Naive thymus-derived CD4-positive, alpha-beta T cell (primary cell): ENCODE data around the gene CNOT4. TPM values are rescaled to one million over a fixed set of nuclear protein-coding genes. Genes with fewer than 3 reads are reported as not detected.

Experiments used
- ATAC-seq: fragments of 150-1000 bp; cut with Tn5 transposase; 2 replicates; pipeline ENCODE4 v1.10.0; 2021; ENCODE audit warnings: mild to moderate bottlenecking, moderate library complexity
- CTCF ChIA-PET: fragments of 350-600 bp; sonication (Branson Sonifier 250); formaldehyde crosslinking; loops from one replicate; lab custom pipeline; 2021; ENCODE audit warnings: antibody characterized with exemption; lab: Charles Lee
- POLR2A ChIA-PET: fragments of 350-600 bp; sonication (Branson Sonifier 250); formaldehyde crosslinking; loops from one replicate; lab custom pipeline; 2021; ENCODE audit warnings: antibody characterized with exemption, inconsistent platforms; lab: Charles Lee
- DNase-seq, 9 donors: peaks; one replicate each; pipeline versions ENCODE4 v3.0.0 to v3.0.0-alpha.2; 2020 to 2022; ENCODE audit warnings: mixed read lengths in 1 of 9
- H3K27ac ChIP-seq: one replicate; pipeline ENCODE4 v1.7.0; 2013; ENCODE audit warnings: mild to moderate bottlenecking, low read depth, low read length, moderate library complexity
- H3K27me3 ChIP-seq, 2 donors: one replicate each; pipeline ENCODE4 v1.7.0; 2013; ENCODE audit warnings: low read length in 2 of 2, mild to moderate bottlenecking in 2 of 2, moderate library complexity in 2 of 2; ENCODE audit not compliant: control insufficient read depth in 2 of 2, insufficient read depth in 2 of 2
- H3K36me3 ChIP-seq, 3 experiments: 1 replicate in 2 of 3; 2 replicates in 1 of 3; pipeline ENCODE4 v1.7.0; 2013; ENCODE audit warnings: low read length in 3 of 3, mild to moderate bottlenecking in 3 of 3, moderate library complexity in 1 of 3; ENCODE audit not compliant: insufficient read depth in 3 of 3, control insufficient read depth in 2 of 3
- H3K4me1 ChIP-seq, 2 donors: one replicate each; pipeline ENCODE4 v1.7.0; 2013; ENCODE audit warnings: low read length in 2 of 2, mild to moderate bottlenecking in 2 of 2, moderate library complexity in 1 of 2; ENCODE audit not compliant: control insufficient read depth in 2 of 2, insufficient read depth in 2 of 2
- H3K4me3 ChIP-seq: 2 replicates; pipeline ENCODE4 v1.7.0; 2013; ENCODE audit warnings: mild to moderate bottlenecking, low read length
- H3K9me3 ChIP-seq, 3 experiments: 1 replicate in 2 of 3; 2 replicates in 1 of 3; pipeline ENCODE4 v1.7.0; 2013; ENCODE audit warnings: low read length in 3 of 3; ENCODE audit not compliant: control insufficient read depth in 2 of 3
- H3K27ac Mint-ChIP-seq, 9 donors: one replicate each; pipeline ENCODE4 v1.8.0; 2020 to 2022; ENCODE audit warnings: mixed read lengths in 9 of 9, mild to moderate bottlenecking in 8 of 9, moderate library complexity in 5 of 9, inconsistent platforms in 2 of 9
- H3K27me3 Mint-ChIP-seq, 5 donors: one replicate each; pipeline ENCODE4 v1.8.0; 2021 to 2022; ENCODE audit warnings: mixed read lengths in 5 of 5, mild to moderate bottlenecking in 1 of 5
- H3K36me3 Mint-ChIP-seq, 5 donors: one replicate each; pipeline ENCODE4 v1.8.0; 2020 to 2022; ENCODE audit warnings: mixed read lengths in 5 of 5, mild to moderate bottlenecking in 3 of 5, inconsistent platforms in 1 of 5
- H3K4me1 Mint-ChIP-seq, 7 donors: one replicate each; pipeline ENCODE4 v1.8.0; 2020 to 2022; ENCODE audit warnings: mixed read lengths in 7 of 7, mild to moderate bottlenecking in 3 of 7, inconsistent platforms in 1 of 7
- H3K4me3 Mint-ChIP-seq, 10 donors: one replicate each; pipeline ENCODE4 v1.8.0; 2020 to 2022; ENCODE audit warnings: mild to moderate bottlenecking in 10 of 10, mixed read lengths in 10 of 10, moderate library complexity in 6 of 10, inconsistent platforms in 2 of 10
- H3K9me3 Mint-ChIP-seq, 11 donors: one replicate each; pipeline ENCODE4 v1.8.0; 2020 to 2022; ENCODE audit warnings: mixed read lengths in 11 of 11, mild to moderate bottlenecking in 4 of 11, inconsistent platforms in 1 of 11, moderate library complexity in 1 of 11
- intact Hi-C, 2 donors: fragments of 100-400 bp; cut with micrococcal nuclease; formaldehyde crosslinking; loops; one replicate each; pipeline ENCODE4 v1.15.1; 2023
- polyA plus RNA-seq, 2 donors: library from polyadenylated mRNA; unstranded; fragments of 300-500 nt; fragmentation: Illumina TruSeq; gene quantifications; one replicate each; pipeline ENCODE4 v1.2.3, GENCODE V29; 2021
- total RNA-seq, 6 experiments: library from RNA in 5 of 6; stranded (reverse) in 5 of 6; gene quantifications; 1 replicate in 5 of 6; 2 replicates in 1 of 6; pipeline ENCODE4 v1.2.3 and lab custom pipeline; 2021 to 2026

The CNOT4 gene
- total and polyA plus RNA-seq, 7 experiments from 2014 or later = 15.5 to 39.4 (median 36.3) TPM

- Mint-ChIP-seq H3K27me3 (no peaks in the 10 kb centered on the region), H3K27ac (peak overlapping the region in 1 of 9 donors; percentile 16), H3K36me3 (peaks cover 8 to 47% (median 27%) of the 10 kb centered on the region in 5 donors), H3K4me1 (peaks cover 0 to 16% (median 4%) of the 10 kb centered on the region in 7 donors), H3K9me3 (no peaks in the 10 kb centered on the region), H3K4me3 (no peak overlapping the region)
- ChIA-PET POLR2A (no interaction called here), CTCF (no interaction called here)
- no peaks in the 10 kb centered on the region for H3K9me3 ChIP-seq
- intact Hi-C loops = no loop called here
- no peak overlapping the region for H3K4me3 ChIP-seq
- DNase-seq (no peak), ATAC-seq (no peak)
- H3K4me1 ChIP-seq = no peaks in the 10 kb centered on the region
- H3K27me3 ChIP-seq = no peaks in the 10 kb centered on the region
- H3K27ac ChIP-seq = no peak overlapping the region
- H3K36me3 ChIP-seq = peaks cover 0 to 25% (median 4%) of the 10 kb centered on the region in 3 experiments
These were observed 117.2 kb downstream of the CNOT4 start for GRCh38 chr7:135392701-135393100.

DNA sequence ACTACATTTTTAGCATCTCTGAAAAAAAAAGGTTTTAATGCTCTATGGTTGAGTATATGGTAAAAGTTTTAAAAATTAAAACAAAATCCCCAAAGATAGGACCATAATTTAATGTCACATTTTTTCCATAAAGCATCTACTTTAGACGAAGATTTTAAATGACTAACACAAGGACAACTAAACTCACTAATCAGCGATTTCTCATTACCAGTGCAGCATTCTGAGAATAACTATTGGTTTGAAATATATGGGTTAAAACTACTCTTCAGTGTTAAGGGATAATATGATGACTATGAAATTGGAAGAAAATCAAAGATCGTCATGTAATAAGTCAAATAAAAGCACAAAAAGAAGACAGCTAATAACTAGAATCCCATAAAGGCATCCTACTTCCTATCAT lies 118.4 kb downstream of the CNOT4 start:
- CTCF ChIA-PET = no interaction called here
- H3K36me3 Mint-ChIP-seq = peaks cover 8 to 42% (median 21%) of the 10 kb centered on the region in 5 donors

DNA sequence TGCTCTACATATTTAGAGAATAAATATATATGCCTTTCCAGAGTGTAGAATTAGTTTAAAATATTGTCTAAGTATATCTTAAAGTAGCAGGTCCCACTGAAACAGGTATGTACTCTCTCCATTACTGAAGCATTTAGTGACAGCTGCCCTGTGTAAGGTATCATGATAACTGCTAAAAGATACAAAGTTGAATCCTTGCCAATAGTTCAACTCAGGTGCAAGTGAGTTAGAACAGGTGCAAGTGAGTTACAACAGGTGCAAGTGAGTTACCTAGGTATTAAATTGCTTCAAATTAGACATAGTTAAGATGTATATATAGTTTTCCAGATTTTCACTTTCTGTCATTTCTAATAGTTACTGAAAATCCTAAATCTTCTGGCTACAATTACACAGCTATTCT lies 119.1 kb downstream of the CNOT4 start:
- Histone ChIP-seq H3K4me1 (no peaks in the 10 kb centered on the region), H3K36me3 (peaks cover 0 to 25% (median 4%) of the 10 kb centered on the region in 3 experiments), H3K9me3 (no peaks in the 10 kb centered on the region), H3K27ac (no peak overlapping the region), H3K27me3 (no peaks in the 10 kb centered on the region), H3K4me3 (no peak overlapping the region)
- ChIA-PET POLR2A (no interaction called here), CTCF (no interaction called here)
- Mint-ChIP-seq H3K4me1 (peaks cover 0 to 16% (median 4%) of the 10 kb centered on the region in 7 donors), H3K27ac (no peak overlapping the region), H3K36me3 (peaks cover 8 to 39% (median 20%) of the 10 kb centered on the region in 5 donors), H3K27me3 (no peaks in the 10 kb centered on the region), H3K9me3 (no peaks in the 10 kb centered on the region), H3K4me3 (no peak overlapping the region)
- intact Hi-C loops = no loop called here
- DNase-seq = no peak
- no peak for ATAC-seq

More for the DNA sequence above, 118.4 kb downstream of the CNOT4 start:
- Histone ChIP-seq H3K4me3 (no peak overlapping the region), H3K27ac (no peak overlapping the region), H3K36me3 (peaks cover 0 to 25% (median 4%) of the 10 kb centered on the region in 3 experiments), H3K27me3 (no peaks in the 10 kb centered on the region), H3K4me1 (no peaks in the 10 kb centered on the region), H3K9me3 (no peaks in the 10 kb centered on the region)
- intact Hi-C loops = no loop called here
- Mint-ChIP-seq H3K9me3 (no peaks in the 10 kb centered on the region), H3K27me3 (no peaks in the 10 kb centered on the region), H3K27ac (peak overlapping the region in 1 of 9 donors; percentile 35), H3K4me1 (peaks cover 0 to 16% (median 4%) of the 10 kb centered on the region in 7 donors), H3K4me3 (no peak overlapping the region)
- ATAC-seq (no peak), DNase-seq (no peak)
- POLR2A ChIA-PET = no interaction called here

- H3K4me1 Mint-ChIP-seq = peaks cover 0 to 16% (median 4%) of the 10 kb centered on the region in 7 donors
- no peak for DNase-seq
- H3K4me3 Mint-ChIP-seq = no peak overlapping the region
- no peaks in the 10 kb centered on the region for H3K27me3 ChIP-seq
- intact Hi-C loops = no loop called here
- H3K27ac Mint-ChIP-seq = no peak overlapping the region
- H3K36me3 ChIP-seq = peaks cover 0 to 21% (median 4%) of the 10 kb centered on the region in 3 experiments
- H3K27me3 Mint-ChIP-seq = no peaks in the 10 kb centered on the region
- peaks cover 4 to 37% (median 16%) of the 10 kb centered on the region in 5 donors for H3K36me3 Mint-ChIP-seq
- H3K9me3 ChIP-seq = no peaks in the 10 kb centered on the region
- ChIA-PET POLR2A (interaction anchor here (0.6 kb wide), 1 partner anchor 1610 kb away, joined by 3 read pairs; no protein-coding TSS in a partner anchor), CTCF (interaction anchor here (0.6 kb wide), 1 partner anchor 366 kb away, joined by 3 read pairs; no protein-coding TSS in a partner anchor)
- no peak overlapping the region for H3K4me3 ChIP-seq
- no peak overlapping the region for H3K27ac ChIP-seq
- ATAC-seq = no peak
- H3K9me3 Mint-ChIP-seq = no peaks in the 10 kb centered on the region
- no peaks in the 10 kb centered on the region for H3K4me1 ChIP-seq
These were observed 119.9 kb downstream of the CNOT4 start for GRCh38 chr7:135389971-135390370.

DNA sequence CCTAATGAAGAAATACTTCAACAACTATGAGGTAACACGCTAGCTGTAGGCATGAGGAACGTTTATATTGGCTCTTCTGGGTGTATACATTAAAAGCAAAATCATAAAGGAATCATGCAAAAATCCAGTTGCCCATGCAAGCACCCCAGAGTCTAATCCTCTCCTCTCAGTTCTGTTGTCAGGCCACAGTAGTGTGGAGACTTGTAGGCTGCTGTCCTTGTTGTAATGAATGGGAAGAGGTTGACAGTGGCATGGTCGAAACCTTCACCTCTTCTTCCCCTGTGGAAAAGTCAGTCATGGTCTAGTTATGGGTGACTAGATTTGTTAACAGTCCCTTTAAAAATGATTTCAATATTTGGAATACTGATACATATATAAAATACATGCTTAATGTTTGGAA lies 121.3 kb downstream of the CNOT4 start:
- H3K9me3 ChIP-seq = no peaks in the 10 kb centered on the region
- Mint-ChIP-seq H3K4me3 (no peak overlapping the region), H3K4me1 (peaks cover 0 to 16% (median 4%) of the 10 kb centered on the region in 7 donors), H3K9me3 (no peaks in the 10 kb centered on the region), H3K27me3 (no peaks in the 10 kb centered on the region), H3K36me3 (peaks cover 0 to 31% (median 8%) of the 10 kb centered on the region in 5 donors), H3K27ac (no peak overlapping the region)
- H3K27ac ChIP-seq = no peak overlapping the region
- ATAC-seq = no peak
- H3K4me1 ChIP-seq = no peaks in the 10 kb centered on the region
- ChIA-PET POLR2A (no interaction called here), CTCF (no interaction called here)
- intact Hi-C loops = no loop called here
- no peak overlapping the region for H3K4me3 ChIP-seq
- no peak for DNase-seq
- no peaks in the 10 kb centered on the region for H3K27me3 ChIP-seq
- peaks cover 0 to 13% (median 0%) of the 10 kb centered on the region in 3 experiments for H3K36me3 ChIP-seq

DNA sequence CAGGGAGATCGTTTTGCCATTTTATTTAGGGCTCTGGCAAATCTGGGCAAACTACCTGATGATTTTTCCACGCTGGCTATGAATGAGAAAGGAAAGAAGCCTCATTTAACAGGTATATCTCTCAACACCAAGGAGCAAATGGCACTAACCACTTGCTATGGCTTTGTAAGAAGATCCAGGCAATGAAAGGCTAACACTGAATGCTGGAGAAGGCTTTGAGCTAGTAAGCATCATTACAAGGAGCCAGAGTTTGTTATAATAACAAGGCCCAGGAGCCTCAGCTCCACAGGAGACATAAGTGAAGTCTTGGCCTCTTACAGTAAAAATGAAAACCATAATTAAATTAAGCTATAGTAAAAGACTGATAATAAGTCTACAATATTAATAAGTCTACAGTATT lies 123.1 kb downstream of the CNOT4 start:
- H3K27me3 ChIP-seq = no peaks in the 10 kb centered on the region
- DNase-seq = no peak
- H3K4me3 Mint-ChIP-seq = no peak overlapping the region
- ChIA-PET CTCF (no interaction called here), POLR2A (interaction anchor here (0.6 kb wide), 1 partner anchor 21 kb away, joined by 3 read pairs; no protein-coding TSS in a partner anchor)
- H3K27ac ChIP-seq = no peak overlapping the region
- H3K9me3 Mint-ChIP-seq = no peaks in the 10 kb centered on the region
- H3K27ac Mint-ChIP-seq = peak overlapping the region in 1 of 9 donors; percentile 6
- no peak overlapping the region for H3K4me3 ChIP-seq
- H3K4me1 ChIP-seq = no peaks in the 10 kb centered on the region
- peaks cover 0 to 20% (median 2%) of the 10 kb centered on the region in 5 donors for H3K36me3 Mint-ChIP-seq
- no peak for ATAC-seq
- H3K9me3 ChIP-seq = no peaks in the 10 kb centered on the region
- H3K27me3 Mint-ChIP-seq = no peaks in the 10 kb centered on the region
- H3K4me1 Mint-ChIP-seq = peaks cover 0 to 7% (median under 1%) of the 10 kb centered on the region in 7 donors
- H3K36me3 ChIP-seq = peaks cover 0 to 9% (median 0%) of the 10 kb centered on the region in 3 experiments
- intact Hi-C loops = no loop called here

- H3K4me3 Mint-ChIP-seq = no peak overlapping the region
- no peaks in the 10 kb centered on the region for H3K27me3 Mint-ChIP-seq
- ATAC-seq = no peak
- ChIA-PET POLR2A (interaction anchor here (0.6 kb wide), 1 partner anchor 22 kb away, joined by 3 read pairs; no protein-coding TSS in a partner anchor), CTCF (no interaction called here)
- Histone ChIP-seq H3K27me3 (no peaks in the 10 kb centered on the region), H3K4me1 (no peaks in the 10 kb centered on the region), H3K36me3 (peaks cover 0 to 5% (median 0%) of the 10 kb centered on the region in 3 experiments), H3K4me3 (no peak overlapping the region), H3K27ac (no peak overlapping the region), H3K9me3 (no peaks in the 10 kb centered on the region)
- no peaks in the 10 kb centered on the region for H3K9me3 Mint-ChIP-seq
- H3K36me3 Mint-ChIP-seq = peaks cover 0 to 16% (median 2%) of the 10 kb centered on the region in 5 donors
- DNase-seq = no peak
- H3K27ac Mint-ChIP-seq = no peak overlapping the region
- intact Hi-C loops = no loop called here
- peaks cover 0 to 2% (median 0%) of the 10 kb centered on the region in 7 donors for H3K4me1 Mint-ChIP-seq
These were observed 123.7 kb downstream of the CNOT4 start for GRCh38 chr7:135386181-135386580.
